GM18520 (cell line): ENCODE results near the gene TBX10.
"Not testable (repeated sequence)": the region's sequence is repeated elsewhere in the genome, so short reads cannot be mapped to it uniquely, and the experiment has no call there.

Source experiments
- ATAC-seq: cut with Tn5 transposase; IDR thresholded peaks from one replicate; pipeline ENCODE4 v1.9.1; 2021; ENCODE audit not compliant: unreplicated experiment

Gene TBX10

DNA sequence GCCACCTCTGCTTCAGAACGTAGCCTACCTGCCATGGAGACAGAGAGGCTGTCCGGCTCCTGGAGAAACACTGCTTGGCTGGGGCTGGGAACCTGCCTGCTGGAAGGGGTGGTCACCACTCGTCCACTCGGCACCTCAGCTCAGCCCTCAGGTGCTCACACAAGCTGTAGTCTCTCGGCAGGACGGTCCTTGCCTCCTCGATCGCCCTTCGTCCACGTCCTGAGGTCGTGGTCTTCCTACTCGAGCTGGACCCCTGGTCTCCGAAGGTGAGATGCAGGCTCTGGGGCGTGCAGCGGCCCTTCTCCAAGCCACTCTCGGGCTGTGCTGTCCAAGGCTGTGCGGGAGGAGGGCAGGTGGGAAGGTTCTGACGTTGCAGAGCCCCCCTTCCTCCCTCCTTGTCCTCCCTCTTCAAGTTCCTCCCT lies at the start of gene TBX10:
TSS of gene TBX10 (minus strand) at position 326 of the 422 bp plus-strand sequence. CDS start at position 35, 291 bp downstream.
- ATAC-seq = no peak

DNA sequence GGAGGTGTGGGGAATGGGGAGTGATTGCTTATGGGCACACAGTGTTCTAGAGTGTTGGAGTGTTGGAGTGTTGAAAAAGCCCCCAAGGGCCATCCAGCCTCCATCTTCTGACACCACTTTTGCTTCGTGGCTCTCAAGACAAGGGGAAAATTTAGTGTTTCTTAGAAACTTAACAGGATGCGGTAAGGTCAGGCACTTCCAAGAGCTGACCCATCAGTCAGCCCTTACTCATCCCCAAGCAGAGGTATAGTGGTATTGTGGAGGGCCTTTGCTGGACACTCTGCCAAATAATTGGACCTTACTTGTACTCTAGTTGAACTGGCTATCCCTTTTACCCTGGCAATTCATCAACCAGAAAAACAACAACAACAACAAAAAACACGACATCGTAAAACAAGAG lies 49.6 kb upstream of the TBX10 start:
- no peak for ATAC-seq

DNA sequence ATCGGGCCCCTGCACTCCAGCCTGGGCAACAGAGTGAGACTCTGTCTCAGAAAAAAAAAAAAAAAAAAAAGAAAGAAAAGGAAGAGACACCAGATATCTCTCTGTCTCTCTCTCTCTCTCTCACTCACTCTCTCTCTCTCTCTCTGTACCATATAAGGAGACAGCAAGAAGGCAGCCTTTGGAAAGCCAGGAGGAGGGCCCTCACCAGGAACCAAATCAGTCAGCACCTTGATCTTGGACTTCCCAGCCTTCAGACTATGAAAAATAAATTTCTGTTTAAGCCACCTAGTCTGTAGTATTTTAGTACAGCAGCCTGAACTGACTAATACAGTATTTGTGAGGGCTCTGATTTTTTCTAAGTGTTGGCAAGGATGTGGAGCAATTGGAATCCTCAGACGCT lies 48.4 kb upstream of the TBX10 start:
- no peak for ATAC-seq

DNA sequence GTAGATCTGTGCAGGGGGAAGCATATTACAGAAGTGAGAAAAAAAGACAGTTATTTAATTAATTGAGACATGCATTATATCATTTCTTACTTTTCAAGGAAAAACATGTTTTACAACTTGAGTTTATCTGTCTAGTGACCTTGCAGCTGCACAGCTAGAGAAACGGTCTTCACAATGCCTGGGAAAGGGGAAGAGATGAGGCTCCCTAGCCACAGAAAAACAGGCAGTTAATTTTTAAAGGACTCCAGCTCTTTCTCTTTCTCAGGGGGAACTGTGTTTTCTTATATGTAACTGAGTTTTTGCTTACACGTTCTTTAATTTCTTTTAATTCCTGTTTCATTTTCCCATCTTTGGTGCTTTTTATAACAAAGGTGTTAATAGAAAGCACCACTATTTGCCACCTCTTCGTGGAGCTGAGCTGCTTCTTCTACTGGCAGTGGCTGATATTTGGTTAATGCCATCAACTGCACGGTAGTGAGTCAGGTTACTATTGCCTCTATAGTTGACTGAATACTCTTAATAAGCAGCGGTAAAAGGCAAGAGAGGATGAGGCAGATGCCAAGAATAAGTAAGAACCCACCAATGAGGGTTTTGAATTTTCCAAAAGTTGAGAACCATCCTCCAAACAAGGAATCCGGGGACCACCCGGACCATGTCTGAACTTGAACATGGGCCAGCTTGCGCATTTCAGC lies 46.2 kb upstream of the TBX10 start:
- ATAC-seq = not testable (repeated sequence)

DNA sequence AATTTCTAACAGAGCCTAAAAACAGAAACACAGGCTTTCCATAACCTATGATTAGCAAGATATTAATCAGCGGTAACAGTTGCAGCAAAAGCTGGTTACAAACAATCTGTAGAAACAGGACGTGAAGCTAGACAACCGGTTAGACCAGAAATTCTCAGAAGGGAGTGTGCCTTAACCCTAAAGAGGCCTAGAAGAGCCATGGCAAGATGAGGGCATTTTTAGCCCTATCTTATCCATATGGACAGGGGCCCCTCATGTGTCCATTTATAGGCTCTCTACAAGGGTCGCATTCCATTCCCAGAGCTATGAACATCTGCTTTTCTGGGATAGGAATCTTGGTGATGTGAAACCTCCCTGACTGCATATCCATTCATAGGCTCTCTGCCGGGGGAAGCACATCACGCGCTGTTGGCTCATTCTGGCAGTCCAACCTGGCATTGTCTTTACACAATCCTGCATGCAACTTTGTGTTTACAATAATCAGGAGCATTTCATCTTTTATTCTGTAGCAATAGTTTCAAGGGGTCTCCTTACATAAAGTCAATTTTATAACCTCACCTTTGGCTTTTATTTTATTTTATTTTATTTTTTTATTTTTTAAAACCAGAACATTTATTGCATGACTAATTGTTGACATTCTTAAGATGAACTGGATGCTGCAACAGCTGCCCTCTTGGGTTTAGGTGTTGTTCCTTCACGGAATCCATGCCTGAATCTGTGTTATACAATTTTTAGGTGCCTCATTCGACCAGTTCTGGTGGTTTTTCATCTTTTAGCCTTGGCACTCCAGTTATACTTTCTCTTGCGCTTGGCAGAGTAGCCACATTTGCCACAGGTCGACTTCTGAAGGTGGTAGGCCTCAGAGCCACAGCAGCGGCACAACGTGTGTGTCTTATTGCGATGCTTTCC lies 42.8 kb upstream of the TBX10 start:
- ATAC-seq = not testable (repeated sequence)

DNA sequence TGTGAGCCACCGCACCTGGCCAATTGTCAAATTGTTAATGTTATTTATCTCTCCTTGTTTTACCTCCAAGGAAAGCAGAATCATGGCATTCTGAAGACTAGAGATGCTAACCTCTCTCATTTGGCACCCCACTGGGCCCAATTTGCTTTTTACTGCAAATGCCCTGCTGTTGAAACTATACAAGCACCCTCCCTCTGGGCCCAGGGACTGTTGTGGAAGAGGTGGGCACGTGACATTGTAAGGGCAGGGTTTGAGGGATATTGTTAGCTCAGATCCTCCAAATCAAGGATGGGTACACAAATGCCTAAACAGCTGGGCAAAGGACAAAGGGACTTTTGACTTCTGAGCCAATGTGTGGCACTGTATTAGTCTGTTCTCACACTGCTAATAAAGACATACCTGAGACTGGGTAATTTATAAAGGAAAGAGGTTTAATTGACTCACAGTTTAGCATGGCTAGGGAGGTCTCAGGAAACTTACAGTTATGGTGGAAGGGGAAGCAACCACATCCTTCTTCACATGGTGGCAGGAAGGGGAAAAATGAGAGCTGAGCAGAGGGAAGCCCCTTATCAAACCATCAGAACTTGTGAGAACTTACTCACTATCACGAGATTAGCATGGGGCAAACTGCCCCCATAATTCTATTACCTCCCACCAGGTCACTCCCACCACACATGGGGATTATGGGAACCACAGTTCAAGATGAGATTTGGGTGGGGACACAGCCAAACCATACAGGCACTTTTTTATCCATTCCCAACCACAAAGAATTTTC lies 41.3 kb upstream of the TBX10 start:
- no peak for ATAC-seq

DNA sequence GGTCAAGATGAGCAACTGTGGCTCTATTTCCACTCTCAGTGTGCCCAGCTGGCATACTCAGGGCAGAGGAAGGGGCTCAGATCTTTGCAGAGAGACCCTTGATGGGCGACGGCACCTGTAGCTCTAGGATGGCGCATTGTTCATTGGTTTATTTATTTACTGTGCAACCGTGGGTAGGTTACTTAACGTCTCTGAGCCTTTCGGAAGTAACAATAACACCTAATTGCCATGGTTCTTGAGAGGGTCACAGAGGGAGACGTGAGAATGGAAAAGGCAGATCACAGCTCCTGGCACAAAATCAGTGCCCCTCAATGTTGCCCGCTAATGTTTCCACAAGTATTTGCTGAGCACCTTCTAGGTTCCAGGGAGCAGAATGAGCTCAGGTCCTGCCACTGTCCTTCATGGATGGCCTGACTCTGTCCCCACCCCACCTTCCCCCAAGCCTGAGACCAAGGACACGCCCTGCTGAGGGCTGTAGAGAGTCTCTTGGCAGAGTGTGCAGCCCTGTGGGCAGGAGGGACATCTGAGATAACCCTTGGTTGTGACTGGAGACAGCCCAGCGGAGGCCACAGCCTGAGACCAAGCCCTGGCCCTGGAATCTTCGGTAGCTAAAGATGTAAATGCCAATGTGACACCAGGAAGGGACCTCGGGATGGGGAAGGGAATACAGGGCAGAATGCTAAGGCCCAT lies 35.6 kb upstream of the TBX10 start:
- no peak for ATAC-seq

DNA sequence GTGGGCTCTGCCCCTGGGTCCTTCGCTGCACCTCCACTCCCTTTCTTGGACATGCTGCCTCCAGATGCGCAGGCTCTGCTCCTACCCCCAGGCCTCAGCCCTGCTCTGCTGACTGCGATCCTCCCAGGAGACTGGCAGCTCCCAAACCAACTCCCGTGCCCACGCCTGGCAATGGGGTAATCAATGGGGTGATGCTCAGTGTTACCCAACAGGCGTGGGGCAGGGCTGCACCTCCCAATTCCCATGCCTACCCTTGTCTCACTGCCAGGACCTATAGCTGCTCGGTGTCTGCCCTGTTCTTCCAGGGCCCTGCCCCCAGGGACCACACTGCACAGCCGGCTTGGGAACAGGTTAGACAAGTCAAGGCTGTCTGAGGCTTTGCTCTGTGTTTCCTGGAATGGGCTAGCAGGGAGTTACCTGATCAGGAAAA lies 34.9 kb upstream of the TBX10 start, which contains the start of gene ALDH3B2:
TSS of gene ALDH3B2 (minus strand) at position 182 of the 430 bp plus-strand sequence. CDS start 7,688 bp downstream, outside the sequence.
- no peak for ATAC-seq

DNA sequence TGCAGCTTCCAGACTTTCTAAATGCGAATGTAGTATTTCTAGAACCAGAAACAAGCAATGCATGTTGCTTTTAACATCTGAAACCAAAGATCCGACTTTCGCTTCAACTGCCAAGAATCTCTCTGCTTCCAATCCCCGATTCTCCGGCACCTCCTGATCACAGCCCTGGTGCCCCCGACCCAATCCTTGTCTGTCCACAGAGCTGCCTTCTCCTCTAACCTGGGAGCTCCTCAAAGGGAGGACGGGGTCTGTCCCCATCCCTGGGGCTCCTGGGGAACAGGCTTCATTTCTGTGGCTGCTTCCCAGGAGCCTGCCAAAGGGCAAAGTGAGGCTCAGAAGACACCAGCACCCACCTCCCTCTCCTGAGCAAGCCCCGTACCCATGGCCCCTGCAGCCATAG lies 34.3 kb upstream of the TBX10 start:
- ATAC-seq = no peak

DNA sequence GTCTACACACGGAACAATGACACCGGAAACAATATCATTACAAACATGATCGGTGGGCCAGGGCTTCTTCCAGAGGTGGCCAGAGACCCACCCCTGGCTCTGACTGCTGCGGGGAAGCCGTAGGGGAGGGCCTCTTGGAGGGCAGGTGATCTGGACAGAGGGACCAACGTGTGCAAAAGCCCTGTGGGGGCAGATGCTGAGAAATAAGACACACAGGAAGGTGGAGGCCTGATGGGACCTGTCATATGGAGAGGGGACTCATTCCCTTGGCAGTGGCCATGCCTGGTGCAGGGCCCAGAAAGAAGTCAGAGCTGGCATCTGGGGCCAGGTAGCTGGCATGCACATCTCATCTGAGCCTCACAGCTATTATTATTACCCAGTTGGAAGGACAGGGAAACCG lies 33.8 kb upstream of the TBX10 start:
- ATAC-seq = no peak

DNA sequence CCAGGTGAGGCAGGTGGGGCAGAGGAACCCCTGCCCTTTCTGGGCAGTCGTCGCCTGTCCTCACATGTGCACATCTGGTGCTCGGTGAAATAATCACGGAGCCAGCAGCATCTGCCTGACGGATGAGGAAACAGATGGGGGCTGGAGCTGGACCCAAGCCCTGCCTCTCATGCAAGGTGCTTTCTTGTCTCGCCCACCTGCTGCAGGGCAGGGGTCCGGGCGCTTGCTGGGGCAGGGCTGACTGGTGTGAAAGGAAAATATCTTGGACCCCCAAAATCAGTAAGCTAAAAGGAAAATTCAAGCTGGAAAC lies 31.6 kb upstream of the TBX10 start:
- no peak for ATAC-seq

DNA sequence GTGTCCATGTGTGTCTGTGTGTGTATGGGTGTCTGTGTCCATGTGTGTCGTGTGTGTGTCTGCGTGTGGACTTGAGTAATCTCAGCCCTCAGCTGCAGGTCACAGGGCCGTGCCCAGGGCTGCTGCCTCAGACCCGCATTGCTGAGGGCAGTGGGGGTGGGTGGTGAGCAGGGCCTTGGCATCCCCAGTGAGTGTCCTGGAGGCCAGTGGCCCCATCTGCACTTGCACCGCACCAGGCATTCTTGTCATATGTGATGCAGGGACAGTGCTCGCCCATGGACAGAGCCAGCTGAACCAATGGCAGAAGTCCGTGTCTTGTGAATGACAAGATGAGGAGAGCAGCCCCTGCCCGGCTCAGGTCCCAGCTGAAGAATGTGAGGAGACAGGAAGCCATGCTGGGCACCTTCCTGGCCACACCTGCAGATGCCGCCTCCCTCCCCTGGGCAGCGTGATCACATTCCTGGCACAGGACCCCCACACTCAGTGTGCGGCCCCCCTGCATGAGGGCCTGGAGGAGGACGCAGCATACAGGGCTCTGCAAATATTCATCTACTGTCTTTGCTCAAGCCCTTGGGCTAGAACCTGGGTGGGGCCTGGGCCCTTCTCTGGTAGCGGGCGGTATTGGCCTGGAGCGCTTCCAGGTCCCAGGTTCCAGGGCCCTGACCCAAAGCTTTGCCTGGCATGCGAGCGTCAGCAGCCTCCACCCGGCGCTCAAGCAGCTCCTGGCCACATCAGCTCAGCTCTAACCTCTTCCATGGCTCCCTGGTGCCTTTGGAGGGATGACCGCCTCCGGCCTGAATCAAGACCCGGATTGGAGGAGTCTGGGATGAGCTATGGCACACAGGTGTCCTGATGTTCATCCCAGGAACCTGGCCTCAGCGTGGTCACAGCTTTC lies 31.0 kb upstream of the TBX10 start:
- no peak for ATAC-seq

DNA sequence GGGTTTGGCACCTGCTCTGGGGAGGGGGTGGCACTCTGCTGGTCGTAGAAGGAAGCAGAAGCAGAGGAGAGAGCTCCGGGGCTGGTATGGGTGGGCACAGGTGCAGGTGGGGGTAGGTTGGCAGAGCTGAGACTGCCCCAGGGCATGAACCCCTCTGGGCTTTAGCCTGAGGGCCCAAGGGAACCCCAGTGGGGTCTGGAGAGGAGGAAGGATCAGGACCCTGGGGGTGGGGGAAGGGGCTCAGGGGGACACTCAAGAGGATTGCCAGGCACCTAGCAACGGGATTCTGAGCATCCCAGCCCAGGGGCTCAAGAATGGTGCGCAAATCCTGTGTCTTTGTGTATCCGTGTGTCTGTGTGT lies 28.6 kb upstream of the TBX10 start:
- no peak for ATAC-seq

DNA sequence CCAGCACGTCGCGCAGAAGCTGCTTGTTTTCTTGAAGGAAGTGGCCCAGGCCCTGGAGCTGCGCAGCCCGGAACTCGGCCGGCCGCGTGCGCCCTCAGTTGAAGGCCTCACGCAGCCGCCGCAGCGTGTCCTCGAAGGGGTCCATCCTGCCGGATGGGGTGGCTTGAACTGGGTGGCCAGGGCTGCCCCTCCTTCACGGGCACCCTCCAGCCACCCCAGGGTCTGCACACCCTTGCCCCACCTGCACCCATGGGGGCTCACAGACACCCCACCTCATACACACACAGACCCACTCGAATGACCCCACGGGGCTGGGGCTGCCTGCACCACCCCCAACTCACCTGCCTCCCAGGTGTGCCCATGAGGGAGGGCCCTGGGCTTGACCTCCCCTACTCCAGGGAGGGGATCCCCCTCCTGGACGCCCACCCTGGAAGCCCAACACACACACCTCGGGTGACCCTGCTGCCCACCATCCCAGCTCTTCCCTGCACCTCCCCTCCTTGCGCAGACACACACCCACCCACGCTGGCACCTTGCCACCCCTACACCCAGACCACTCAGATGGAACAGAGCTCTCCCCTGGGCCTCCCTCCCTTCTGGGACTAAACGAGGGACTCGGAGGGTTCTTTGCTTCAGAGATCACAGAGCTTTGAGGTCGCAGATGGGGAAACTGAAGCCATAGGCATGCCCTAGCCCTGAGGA lies 28.1 kb upstream of the TBX10 start:
- no peak for ATAC-seq

DNA sequence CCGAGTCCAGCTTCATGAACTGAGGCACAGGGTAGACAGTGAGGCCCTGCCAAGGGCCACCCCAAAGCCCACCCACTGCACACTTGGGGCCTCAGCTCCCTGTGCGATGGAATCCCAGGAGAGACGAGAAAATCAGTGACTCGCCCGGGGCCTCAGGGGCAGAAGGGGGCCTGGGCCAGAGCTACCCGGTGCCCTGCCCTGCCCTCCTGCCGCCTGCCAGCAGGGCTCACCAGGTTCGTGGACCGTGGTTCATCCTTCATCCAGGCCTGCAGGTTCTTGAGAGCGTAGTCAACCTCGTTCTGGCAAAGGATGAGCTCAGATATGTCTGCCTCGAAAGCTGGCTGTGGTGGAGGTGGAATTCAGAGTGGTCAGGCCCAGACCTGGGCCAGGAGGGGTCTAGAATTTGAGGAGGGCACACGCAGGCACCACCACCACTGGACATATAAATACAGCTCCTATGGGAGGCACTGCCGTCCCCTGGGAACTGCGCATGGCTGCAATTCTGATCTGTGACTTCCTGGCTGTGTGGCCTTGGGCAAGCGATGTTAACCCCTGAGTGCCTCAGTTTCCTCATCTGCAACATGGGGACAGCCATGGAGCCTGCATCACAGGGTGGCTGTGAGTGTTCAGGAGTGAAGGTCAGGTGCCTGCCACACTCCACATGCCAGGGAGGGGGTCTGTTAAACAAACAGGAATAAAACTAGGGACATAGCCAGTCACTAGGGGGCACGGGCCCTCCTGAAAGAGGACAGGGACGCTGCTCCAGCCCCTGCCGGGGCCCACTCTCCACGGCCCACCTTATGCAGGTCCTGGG lies 27.3 kb upstream of the TBX10 start:
- ATAC-seq = no peak

DNA sequence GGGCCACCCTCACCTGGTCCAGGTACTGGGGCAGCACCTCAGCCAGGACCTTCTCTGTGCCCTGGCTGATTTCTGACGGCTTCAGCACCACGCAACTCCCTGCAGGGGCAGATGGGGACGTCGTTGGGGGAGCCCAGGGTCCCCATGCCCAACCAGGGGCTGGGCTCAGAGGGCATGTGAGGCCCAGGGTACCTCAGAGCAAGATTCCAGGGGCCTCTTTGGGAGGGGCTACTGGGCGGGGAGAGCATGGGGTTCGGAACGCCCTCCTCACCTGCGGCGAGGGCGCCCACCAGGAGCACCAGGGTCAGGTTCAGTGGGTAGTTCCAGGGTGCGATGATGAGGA lies 26.7 kb upstream of the TBX10 start:
- ATAC-seq = no peak

DNA sequence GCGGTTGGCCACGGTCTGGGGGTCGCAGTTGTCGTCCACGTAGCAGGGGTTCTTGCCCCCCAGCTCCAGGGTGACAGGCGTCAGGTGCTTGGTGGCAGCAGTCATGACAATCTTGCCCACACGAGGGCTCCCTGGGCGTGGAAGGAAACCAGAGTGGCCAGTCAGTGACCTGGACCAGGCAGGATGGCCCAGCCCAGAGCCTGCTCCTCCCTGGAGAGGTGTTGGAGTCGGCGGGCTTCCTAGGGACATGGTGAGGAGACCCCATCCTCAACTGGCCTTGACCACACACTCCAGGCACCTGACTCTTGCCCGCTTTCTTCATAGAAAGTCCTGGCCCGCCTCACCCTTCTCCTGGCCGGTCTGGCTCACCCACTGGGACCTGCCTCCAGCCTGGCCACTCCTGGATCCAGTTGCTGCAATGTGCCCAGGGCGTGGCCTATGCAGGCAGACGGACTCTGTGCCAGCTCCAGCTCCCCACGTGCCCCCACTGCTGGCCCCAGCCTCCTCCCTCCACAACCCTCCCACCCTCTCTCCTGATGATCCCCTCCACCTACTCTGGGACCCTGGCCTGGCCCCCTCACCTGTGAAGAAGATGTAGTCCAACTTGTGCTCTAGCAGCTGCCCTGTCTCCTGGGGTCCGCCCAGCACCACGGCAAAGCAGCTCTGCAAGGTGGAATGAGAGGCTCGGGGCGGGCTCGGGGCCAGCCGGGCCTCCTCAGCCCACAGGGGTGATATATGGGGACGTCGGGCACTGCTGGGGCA lies 26.2 kb upstream of the TBX10 start:
- ATAC-seq = no peak
